HG03066 (cell line): Measurements from ENCODE around the gene P2RY11.

Experiments used
- ATAC-seq: cut with Tn5 transposase; IDR thresholded peaks from one replicate; pipeline ENCODE4 v1.9.1; 2021; ENCODE audit warnings: low read depth; ENCODE audit not compliant: unreplicated experiment

The P2RY11 gene

GRCh38 chr19:10112895-10113591 is 1.6 kb downstream of the P2RY11 start:
- ATAC-seq, result no peak

GRCh38 chr19:10113592-10113963 is 2.1 kb downstream of the P2RY11 start:
- ATAC-seq, result no peak

GRCh38 chr19:10113964-10114650 is 2.6 kb downstream of the P2RY11 start:
- no peak for ATAC-seq

- no peak for ATAC-seq
Measured at GRCh38 chr19:10114651-10115391, 3.3 kb downstream of the P2RY11 start.

GRCh38 chr19:10115392-10116084 is 4.0 kb downstream of the P2RY11 start:
- ATAC-seq, result no peak

GRCh38 chr19:10116085-10116865 is 4.8 kb downstream of the P2RY11 start:
- ATAC-seq, result no peak

GRCh38 chr19:10116866-10117616 is 5.5 kb downstream of the P2RY11 start:
- no peak for ATAC-seq

- no peak for ATAC-seq
Measured at GRCh38 chr19:10118960-10119359, 7.5 kb downstream of the P2RY11 start.

- no peak for ATAC-seq
Measured at GRCh38 chr19:10120538-10121189, 9.2 kb downstream of the P2RY11 start.

- ATAC-seq, result no peak
Measured at GRCh38 chr19:10122045-10122444, 10.6 kb downstream of the P2RY11 start.

GRCh38 chr19:10124429-10124828 is 12.9 kb downstream of the P2RY11 start:
- ATAC-seq, result no peak

GRCh38 chr19:10126213-10126639 is 14.7 kb downstream of the P2RY11 start:
- ATAC-seq, result no peak

GRCh38 chr19:10132905-10133304 is 21.4 kb downstream of the P2RY11 start:
- no peak for ATAC-seq

- ATAC-seq, result no peak
Measured at GRCh38 chr19:10133596-10133995, 22.1 kb downstream of the P2RY11 start.

GRCh38 chr19:10134040-10134439 is 22.5 kb downstream of the P2RY11 start:
- ATAC-seq, result no peak

GRCh38 chr19:10135551-10136334 is 24.2 kb downstream of the P2RY11 start:
- no peak for ATAC-seq

GRCh38 chr19:10136936-10137335 is 25.4 kb downstream of the P2RY11 start:
- no peak for ATAC-seq
